Activated CD4-positive, alpha-beta T cell treated with anti-CD3 and anti-CD28 coated beads, Interleukin-2, amount 50 U/mL, for 24 hours (primary cell): Measurements from ENCODE around the gene SCYGR1.
"Not testable (repeated sequence)": the region's sequence is repeated elsewhere in the genome, so short reads cannot be mapped to it uniquely, and the experiment has no call there.

ENCODE experiments used
- DNase-seq, 2 donors: peaks; one replicate each; pipeline ENCODE4 v3.0.0-alpha.2; 2020; ENCODE audit warnings: low read depth in 1 of 2, low spot score in 1 of 2

Gene SCYGR1, protein sequence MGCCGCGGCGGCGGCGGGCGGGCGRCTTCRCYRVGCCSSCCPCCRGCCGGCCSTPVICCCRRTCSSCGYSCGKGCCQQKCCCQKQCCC

DNA sequence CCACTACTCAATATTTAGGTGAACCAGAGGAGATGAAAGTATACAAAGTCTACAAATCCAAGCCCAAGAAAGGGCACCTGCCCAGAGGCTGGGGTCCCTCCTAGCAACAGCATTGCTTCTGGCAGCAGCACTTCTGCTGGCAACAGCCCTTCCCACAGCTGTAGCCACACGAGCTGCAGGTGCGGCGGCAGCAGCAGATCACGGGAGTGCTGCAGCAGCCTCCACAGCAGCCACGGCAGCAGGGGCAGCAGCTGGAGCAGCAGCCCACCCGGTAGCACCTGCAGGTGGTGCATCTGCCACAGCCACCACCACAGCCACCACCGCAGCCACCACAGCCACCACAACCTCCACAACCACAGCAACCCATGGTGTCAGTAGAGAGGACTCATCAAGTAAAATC, at the start of gene SCYGR1:
SCYGR1 (minus strand) TSS at position 367 of the 400 bp plus-strand sequence; CDS start at position 367, 0 bp downstream.
- DNase-seq: not testable (repeated sequence)

DNA sequence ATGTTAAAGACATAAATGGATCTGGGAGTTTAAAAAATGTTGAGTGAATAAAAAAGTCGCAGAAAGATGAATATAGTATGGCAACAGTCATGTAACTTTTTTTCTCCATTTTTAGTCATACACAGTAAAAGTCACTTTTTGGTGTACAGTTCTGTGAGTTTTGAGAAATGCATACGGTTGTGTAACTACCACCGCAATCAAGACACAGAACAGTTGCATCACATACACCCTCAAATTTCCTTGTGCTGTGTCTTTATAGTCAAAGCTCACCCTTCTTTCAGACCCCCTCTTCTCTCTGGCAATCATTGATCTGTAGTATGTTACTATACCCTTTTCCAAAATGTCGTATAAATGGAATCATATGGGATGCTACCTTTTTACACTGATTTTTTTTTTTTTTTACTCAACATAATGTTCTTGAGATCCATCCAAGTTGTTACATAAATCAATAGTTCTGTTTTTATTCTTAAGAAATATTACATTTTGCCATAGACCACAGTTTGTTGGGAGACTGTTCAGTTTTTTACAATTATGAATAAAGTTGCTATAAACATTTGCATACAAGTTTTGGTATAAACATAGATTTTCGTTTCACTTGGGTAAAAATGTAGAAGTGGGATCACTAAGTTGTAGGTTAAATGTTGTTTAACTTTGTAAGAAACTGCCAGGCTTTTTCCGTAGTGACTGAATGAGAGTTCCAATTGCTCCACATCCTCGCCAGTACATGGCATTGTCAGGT, 48.9 kb upstream of the SCYGR1 start:
- DNase-seq: no peak

DNA sequence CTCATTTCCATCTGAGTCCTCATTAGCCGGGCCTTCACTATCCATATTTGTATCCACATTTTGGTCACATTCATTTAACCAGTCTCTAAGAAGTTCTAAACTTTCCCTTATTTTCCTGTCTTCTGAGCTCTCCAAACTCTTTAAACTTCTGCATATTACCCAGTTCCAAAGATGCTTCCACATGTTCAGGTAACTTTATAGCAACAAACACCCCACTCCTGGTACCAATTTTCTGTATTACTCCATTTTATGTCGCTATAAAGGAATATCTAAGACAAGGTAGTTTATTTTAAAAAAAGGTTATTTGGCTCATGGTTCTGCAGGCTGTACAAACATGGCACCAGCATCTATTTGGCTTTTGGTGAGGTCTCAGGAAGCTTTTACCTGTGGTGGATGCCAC, 45.4 kb upstream of the SCYGR1 start:
- DNase-seq: no peak

DNA sequence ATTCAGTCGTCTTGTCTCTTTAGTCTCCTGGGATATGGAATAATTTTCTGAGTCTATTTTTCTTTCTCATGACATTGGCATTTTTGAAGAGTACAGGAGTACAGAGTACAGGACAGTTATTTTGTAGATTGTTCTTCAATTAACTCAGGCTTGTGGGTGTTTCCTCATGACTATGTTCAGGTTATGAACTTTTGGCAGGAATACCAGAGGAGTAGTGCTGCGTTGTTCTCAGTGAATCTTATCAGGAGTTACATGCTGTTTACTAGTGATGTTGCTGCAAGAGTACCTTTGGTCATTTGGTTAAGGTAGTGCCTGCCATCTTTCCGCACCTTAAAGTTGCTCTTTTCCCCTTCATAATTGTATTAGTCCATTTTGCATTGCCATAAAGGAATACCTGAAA, 42.9 kb upstream of the SCYGR1 start:
- DNase-seq: no peak

DNA sequence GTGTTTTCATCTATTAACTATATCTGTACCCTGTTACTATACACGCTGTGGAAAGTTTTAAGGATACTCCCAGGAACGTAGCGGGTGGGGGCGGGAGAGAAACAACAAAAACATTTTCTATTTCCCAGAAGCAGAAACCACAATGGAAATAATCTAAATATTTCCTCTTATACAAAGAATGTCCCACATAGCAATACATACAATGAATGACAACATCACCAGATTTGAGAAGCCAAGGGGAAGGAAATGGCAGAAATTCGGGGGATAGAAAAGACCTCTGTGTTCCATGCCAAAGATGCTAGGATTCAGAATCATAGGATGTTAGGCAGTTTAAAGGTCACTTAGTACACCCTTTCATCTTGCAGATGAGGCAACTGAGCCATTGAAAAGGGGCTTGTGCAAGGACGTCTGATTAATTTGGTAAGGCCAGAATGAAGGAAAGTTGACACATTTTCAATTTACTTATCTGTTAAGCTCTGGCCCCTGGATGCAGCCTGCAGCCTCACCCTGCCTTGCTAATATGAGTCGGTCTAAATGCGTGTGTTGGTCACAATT, 41.1 kb upstream of the SCYGR1 start:
- no peak for DNase-seq

DNA sequence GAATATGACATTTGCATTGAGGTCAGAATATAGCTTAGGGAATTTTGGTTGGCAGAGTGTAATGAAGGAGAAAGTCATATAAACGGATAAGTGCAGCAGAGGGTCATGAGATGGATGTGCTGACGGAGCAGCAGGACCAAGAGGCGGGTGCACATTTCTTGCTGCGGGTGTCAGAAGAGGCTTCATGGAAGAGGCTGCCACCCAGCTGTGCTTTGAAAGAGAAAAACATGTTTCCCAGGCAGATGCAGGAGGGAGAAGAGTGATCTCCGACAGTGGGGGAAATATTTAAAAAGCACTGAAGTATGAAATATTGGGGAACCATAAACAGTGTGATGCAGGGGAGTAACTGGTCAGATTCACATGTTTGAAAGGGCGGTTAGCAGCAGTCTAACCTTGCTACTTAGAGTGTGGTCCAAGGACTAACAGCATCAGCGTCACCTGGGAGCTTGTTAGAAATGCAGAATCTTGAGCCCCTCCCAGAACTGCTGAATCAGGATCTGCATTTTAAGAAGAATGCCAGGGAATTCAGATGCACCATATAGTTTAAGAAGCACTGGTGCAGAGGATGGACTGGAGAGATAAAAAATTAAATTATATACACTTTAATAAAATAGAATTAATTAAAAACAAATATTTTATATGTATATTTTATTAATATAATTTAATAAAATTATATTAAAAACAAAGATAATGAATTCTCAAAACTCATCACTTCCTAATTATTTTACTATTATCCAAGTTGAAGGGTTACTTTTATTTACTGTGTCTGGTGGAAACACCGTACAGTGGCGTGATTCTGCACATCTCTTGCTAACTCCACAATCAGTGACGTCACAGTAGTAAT, 36.1 kb upstream of the SCYGR1 start:
- no peak for DNase-seq

DNA sequence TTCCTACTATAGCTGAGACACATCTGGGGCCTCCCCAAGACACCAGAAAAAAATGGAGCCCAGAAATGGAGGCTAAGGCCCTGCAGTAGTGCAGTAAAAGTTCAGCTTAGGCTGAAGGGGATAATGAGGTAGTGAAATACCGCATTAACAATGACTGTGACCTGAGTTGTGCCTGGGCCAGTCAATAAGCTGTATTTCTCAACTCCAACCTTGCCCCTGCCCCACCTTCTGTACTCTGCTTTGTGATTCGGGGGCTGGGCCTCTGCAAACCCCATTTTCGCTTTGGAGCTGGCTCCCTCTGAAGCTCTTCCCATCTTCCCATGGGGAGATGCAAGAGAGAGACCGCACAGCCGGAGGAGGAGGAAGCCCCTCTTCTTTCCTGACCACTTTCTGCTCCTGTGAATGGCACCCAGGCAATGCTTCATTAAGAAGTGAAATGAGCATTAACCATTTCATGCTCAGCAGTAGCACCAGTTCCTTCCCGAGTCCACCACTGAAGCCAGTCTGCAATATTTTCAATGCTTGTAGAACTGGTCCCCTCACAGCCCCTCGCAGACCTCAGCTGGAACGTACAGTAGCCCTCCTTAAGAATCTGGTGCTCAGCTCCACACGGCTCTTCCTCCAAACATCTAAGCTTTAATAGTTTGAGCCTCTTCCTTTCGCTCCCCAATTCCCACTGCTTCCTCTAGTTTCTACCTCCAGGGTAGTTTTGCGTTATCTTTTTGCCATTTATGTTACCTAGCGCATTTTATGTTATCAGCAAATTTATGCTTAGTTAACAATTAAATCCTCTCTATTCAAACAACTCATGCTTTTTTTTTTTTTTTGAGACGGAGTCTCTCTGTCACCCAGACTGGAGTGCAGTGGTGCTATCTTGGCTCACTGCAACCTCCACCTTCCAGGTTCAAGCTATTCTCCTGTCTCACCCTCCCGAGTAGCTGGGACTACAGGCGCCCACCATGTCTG, 32.6 kb upstream of the SCYGR1 start:
- DNase-seq: no peak

DNA sequence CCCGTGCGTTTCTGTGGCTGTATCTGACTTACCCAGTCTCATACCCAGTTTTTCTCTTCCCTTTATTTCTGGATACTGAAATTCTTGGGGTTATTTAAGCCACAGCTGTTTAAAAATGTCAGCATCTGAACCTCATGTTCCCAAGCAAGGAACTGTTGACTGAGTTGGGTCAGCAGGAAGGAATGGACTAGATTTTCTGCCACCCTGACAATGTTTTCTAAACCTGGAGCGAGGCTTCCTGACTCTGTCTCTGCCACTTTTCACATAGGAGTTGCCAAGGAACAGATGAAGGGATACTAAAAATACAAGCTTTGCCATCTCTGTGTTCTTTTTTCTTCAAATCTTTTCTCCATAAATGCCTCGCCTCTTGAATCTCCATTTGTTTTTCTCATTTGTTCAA, 29.0 kb upstream of the SCYGR1 start:
- no peak for DNase-seq

DNA sequence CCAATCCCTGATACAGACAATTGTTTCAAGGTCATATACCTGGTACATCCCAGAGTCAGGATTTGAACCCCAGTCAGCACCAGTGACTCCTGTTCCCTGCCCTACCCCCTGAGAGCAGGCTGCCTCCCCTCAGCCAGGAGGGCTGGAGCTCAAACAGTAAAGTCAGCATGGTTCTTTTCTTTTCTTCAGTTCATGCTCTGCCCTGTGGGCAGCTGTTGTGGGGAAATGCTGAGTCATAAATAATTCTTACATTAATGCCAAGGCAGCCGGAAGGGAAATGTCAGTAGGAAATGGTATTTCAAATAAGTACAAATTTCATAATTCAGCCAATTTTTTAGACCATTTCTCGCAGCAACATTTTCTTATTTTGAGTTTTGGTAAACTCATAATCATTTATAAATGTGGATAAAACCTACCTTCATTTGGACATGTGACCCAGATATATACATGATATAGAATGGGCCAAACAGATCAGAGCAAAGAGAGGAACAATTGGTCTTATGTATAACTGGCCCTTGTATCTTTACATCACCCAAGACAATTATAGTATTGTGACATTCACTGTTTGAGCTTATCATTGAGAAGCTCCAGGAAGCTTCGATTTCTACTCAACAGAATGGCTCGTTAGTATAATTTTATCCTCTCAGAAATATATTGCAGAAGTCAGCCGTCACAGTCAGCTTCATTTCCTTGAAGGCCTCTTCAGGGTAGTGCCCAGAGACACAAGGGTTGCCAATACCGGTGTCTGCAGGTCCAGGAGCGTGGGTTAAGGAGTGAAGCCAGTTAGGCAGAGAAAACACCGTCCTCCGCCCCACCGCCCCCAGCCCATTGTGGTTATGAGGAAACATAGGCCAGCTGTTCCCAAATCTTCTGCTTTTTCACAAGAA, 28.0 kb upstream of the SCYGR1 start:
- DNase-seq: no peak

DNA sequence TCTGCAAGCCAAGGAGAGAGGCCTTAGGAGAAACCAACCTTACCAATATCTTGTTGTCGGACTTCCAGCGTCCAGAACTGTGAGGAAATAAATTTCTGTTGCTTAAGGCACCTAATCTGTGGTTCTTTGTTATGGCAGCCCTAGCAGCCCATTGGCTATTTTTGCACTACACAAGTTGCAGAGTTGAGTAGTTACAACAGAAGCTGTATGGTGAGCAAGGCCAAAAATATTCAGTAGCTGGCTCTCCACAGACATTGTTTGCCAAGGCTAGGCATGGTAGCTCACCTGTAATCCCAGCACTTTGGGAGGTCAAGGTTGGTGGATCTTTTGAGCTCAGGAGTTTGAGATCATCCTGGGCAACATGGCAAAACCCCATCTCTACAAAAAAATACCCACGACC, 27.1 kb upstream of the SCYGR1 start:
- no peak for DNase-seq

DNA sequence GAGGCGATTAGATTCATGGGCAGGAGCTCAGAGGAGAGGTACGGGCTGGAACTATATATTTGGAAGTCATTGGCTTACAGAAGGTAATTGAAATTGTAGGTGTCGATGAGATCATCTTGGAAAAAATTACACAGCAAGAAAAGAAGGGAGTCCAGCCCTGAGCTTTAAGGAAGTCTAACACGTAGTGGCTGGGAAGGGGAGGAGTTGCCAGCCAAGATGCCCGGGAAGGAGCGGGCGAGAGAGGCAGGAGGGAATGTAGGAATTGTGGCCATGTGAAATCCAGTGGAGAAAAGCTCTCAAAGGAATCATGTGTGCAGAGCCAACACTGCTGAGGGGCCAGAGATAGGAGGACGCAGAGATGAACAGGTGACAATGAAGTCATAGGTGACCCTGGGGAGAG, 25.6 kb upstream of the SCYGR1 start:
- no peak for DNase-seq

DNA sequence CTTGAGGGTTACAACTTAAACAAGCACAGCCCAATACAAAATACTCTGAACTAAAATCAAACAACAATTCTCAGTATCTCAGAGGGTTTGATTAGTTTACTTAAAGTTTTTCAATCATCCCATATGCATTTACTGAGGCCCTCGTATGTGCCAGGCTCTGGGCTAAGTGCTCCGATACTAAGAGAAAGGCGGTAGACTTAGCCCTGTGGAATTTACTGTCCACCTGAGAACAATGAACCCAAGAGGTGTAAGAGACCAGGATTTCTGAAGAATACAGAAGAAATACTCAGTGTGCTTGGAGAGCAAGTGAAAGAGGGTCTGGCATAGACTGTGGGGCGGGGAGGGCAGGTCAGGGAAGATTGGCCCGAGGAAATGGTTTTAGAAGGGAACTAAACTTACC, 25.1 kb upstream of the SCYGR1 start:
- DNase-seq: no peak

DNA sequence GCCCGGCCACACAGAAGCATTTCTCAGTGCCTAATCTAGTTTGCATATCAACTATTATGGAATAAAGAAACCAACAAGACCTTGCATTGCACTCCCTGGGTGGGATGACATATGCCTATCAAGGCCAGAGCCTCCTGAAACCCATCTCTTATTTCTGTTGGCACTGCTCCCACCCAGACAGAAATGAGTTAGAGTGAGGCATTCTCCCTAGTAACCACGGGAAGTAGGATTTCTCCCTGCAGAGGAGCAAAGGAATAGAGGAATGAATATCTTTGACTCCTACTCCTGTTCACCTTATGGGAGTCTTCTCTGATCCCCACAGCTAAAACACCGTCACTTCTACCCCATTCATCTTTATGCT, 24.2 kb upstream of the SCYGR1 start:
- no peak for DNase-seq

DNA sequence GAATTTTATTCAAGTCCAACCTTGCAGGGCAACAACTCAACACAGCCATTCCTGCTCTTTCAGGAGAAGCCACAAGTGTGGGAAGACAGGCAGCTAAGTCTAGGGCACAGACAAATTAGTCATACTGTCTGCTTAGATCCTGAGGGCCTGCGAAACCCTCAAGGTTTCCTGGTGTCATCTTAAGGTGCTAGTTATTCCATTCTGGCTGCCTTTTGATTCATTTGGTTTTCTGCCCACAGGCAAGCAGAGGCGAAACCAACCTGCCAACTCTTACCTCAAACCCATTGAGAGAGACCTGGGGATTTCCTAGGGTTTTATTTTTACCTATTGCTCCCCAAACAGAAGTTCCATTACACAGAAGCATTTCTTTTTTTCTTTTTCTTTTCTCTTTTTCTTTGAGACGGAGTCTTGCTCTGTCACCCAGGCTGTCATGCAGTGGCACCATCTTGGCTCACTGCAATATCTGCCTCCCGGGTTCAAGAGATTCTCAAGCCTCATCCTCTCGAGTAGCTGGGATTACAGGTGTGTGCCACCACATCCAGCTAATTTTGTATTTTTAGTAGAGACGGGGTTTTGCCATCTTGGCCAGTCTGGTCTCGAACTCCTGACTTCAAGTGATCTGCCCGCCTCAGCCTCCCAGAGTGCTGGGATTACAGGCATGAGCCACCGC, 23.7 kb upstream of the SCYGR1 start:
- peak; percentile 30 to 75 for DNase-seq

DNA sequence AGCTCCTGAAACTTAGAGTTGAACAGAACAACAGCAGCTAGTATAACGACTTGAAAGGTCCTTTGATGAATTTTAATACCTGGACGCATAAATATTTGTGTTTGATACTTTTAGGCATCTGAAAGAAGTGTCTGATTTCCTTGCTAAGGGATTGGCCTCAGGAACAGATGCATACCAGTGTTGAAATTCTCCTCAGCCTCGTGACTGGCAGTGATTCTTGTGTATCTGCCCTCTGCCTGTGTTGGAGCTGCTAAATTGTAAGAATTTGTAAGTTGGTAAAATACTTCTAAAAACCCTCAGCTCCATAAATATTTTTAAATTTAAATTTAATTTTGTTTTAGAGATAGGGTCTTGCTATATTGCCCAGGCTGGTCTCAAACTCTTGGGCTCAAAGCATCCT, 22.4 kb upstream of the SCYGR1 start:
- no peak for DNase-seq

DNA sequence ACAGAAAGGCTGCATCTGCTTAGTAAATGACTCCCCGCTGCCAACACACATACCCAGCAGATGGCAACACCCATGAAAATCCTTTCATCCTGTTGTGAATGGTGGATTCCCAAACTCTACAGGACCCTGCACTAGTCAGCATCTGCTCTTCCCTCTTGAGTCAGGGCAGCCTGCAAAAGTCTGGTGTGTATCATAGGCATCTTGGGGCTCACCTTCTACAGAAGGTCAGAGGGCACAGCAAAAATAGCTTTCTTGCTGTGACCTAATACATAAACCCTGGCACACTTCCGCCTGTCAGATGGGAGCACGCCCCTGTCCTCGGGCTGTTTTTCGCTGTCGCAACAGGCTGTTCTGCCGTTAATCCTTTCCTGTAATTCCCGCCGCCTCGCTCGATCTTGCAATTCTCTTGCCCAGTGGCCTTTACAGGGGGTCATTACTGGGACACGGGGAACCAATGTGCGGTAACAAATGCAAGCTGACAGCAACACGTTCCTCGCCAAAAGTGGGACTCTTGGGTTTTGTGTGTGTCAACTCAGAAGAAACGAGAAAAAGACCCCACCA, 19.9 kb upstream of the SCYGR1 start:
- no peak for DNase-seq

DNA sequence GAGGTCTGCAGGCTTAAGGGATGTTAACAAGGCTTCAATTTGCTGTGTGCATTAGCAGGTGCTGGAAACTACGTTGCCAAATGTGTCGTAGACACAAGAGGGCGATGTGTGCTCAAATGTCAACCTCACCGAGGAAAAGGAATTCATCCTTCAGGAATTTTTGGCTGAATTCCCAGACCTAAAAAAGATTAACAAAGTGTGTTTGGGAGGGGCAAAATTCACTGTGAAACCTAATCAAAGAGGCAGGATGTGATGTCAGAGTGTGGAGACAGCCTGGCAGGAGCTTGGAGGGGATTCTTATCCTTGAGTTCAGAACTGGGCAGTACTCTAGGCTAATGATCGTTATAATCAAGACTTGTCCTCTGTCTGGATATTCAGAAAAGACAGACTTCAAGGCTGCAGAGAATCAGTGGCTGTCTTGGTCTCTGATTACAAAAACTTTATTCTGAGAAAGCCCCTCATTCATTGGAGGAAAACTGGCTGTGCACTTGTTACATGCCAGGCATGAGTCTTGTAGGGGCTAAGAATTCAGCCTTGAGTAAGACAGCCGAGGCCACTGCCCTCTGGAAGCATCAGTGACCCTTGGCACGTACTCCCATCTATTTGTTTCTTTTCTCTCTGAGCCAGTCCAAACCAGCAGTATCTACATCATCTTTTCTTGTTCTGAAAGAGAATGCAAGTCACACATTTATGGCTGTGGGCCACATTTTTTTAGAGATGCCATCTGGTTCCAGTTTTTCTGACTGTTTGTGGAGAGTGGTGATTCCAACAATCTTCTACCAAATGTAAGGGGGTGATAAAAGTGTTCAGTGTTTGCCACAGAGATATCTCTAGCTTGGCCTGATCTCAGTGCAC, 18.7 kb upstream of the SCYGR1 start:
- no peak for DNase-seq

DNA sequence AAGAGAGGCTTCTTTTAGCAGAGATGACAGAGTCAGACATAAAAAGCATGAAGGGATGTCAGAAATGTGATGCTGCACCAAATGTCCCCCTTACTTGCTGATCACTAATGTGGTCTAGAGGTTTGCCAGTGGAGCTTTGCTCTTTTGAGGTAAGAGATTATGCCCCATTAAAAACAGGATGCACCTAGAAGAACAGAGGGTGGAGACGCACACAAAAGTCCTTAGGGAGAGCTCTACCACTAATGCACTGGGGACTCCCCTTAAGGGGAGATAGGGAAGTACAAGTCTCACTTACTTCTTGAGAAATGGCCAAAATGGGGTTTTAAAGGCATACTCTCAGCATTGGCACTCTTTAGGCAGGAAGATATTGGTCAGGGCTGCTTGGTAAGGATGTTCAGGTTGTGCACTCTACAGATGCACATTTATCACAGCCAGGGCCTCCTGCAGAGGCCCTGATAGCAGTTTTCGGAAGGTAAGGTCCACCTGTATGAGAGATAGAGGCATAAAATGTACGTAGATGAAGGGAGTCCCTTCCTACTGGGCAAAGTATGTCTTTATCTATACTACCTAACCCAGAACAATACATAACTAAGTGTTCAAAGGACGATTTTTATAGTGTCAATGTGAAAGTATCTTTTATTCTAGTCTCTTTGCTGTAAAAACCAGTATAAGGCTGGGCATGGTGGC, 17.0 kb upstream of the SCYGR1 start:
- no peak for DNase-seq
